ENCODE results near the gene BARX2.

DNA sequence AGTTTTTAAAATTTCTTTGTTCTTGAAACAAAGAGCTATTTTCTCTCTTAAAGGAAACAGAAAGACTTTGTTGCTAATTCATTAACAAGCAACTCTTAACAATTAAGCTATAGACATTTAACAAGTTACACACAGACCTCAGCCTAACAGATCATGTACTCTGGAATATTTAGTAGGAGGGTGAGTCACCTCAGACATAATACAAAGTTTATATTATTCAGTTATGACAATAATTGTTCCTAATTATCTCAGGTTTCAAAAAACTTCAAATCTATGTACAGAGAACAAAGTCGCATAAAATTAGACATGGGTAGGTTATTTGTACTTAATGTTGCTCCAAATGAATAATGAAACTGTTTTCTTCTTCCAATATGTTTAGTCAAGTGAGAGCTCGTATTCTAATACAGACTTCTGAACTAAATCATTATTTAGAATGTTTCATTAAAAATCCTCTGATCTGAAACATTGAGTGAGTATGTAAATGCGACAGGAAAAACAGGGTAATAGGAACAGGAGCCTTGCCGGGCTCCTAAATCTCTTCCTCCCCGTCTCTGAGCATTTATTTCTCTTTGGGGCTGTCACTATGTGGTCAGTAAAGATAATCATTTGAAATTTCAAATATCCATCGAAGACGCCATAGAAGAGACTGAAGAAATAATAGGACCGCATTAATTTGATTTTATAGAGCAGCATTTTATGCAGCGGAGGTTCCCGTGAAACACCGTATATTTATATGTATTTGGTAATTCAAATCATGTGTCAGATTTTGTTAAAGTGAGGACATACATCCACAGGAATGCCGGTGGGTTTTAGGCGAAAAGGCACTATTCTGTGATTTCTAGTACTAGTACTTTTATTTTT lies 8.7 kb upstream of the BARX2 start:
- TF ChIP-seq POLR2AphosphoS5 (IDR thresholded peaks at IDR 0.05; ENCODE audit: low read depth, low read length) (no peak), TAF1 (IDR thresholded peaks at IDR 0.05; ENCODE audit: borderline replicate concordance, insufficient read depth, low read length) (no peak), SIN3A (IDR thresholded peaks at IDR 0.05; ENCODE audit: borderline replicate concordance, insufficient read depth, low read length) (no peak), FOXP2 (optimal IDR thresholded peaks at IDR 0.05; ENCODE audit: borderline replicate concordance, extremely low read depth, extremely low read length, insufficient read depth) (no peak)
- TF ChIP-seq, protein P1, sequence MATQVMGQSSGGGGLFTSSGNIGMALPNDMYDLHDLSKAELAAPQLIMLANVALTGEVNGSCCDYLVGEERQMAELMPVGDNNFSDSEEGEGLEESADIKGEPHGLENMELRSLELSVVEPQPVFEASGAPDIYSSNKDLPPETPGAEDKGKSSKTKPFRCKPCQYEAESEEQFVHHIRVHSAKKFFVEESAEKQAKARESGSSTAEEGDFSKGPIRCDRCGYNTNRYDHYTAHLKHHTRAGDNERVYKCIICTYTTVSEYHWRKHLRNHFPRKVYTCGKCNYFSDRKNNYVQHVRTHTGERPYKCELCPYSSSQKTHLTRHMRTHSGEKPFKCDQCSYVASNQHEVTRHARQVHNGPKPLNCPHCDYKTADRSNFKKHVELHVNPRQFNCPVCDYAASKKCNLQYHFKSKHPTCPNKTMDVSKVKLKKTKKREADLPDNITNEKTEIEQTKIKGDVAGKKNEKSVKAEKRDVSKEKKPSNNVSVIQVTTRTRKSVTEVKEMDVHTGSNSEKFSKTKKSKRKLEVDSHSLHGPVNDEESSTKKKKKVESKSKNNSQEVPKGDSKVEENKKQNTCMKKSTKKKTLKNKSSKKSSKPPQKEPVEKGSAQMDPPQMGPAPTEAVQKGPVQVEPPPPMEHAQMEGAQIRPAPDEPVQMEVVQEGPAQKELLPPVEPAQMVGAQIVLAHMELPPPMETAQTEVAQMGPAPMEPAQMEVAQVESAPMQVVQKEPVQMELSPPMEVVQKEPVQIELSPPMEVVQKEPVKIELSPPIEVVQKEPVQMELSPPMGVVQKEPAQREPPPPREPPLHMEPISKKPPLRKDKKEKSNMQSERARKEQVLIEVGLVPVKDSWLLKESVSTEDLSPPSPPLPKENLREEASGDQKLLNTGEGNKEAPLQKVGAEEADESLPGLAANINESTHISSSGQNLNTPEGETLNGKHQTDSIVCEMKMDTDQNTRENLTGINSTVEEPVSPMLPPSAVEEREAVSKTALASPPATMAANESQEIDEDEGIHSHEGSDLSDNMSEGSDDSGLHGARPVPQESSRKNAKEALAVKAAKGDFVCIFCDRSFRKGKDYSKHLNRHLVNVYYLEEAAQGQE (IDR thresholded peaks at IDR 0.05; ENCODE audit: insufficient read depth in 1 of 2, low read depth in 2 of 2, low read length in 2 of 2), result no peak

Data from PFSK-1 (cell line).